Duodenal mucosa (tissue), 2 donors: ENCODE results near the gene DCX.

Source experiments
- H3K27ac ChIP-seq: one replicate; pipeline ENCODE4 v1.7.0; 2013; ENCODE audit warnings: low read depth, low read length
- H3K27me3 ChIP-seq, 2 donors: one replicate each; pipeline ENCODE4 v1.7.0; 2013; ENCODE audit warnings: low read length in 2 of 2, control low read depth in 1 of 2; ENCODE audit not compliant: insufficient read depth in 2 of 2, control insufficient read depth in 1 of 2
- H3K36me3 ChIP-seq, 2 donors: one replicate each; pipeline ENCODE4 v1.7.0; 2013; ENCODE audit warnings: low read length in 2 of 2, control low read depth in 1 of 2; ENCODE audit not compliant: insufficient read depth in 2 of 2, control insufficient read depth in 1 of 2
- H3K4me1 ChIP-seq, 2 donors: one replicate each; pipeline ENCODE4 v1.7.0; 2013; ENCODE audit warnings: low read length in 2 of 2, control low read depth in 1 of 2; ENCODE audit not compliant: insufficient read depth in 2 of 2, control insufficient read depth in 1 of 2
- H3K4me3 ChIP-seq, 2 donors: one replicate each; pipeline ENCODE4 v1.7.0; 2013; ENCODE audit warnings: low read length in 2 of 2, low read depth in 1 of 2
- H3K9ac ChIP-seq, 2 donors: one replicate each; pipeline ENCODE4 v1.7.0; 2013; ENCODE audit warnings: low read length in 2 of 2, low read depth in 1 of 2
- H3K9me3 ChIP-seq, 2 donors: one replicate each; pipeline ENCODE4 v1.7.0; 2013; ENCODE audit warnings: low read length in 2 of 2, control low read depth in 1 of 2; ENCODE audit not compliant: control insufficient read depth in 1 of 2

DCX gene

GRCh38 chrX:111282991-111283390, 129.0 kb downstream of the DCX start:
- Histone ChIP-seq H3K4me1 (no peaks in the 10 kb centered on the region), H3K36me3 (no peaks in the 10 kb centered on the region), H3K9ac (no peak overlapping the region), H3K9me3 (no peaks in the 10 kb centered on the region), H3K27ac (no peak overlapping the region), H3K4me3 (no peak overlapping the region), H3K27me3 (no peaks in the 10 kb centered on the region)

- Histone ChIP-seq H3K36me3 (no peaks in the 10 kb centered on the region), H3K27ac (no peak overlapping the region), H3K9me3 (no peaks in the 10 kb centered on the region), H3K4me3 (no peak overlapping the region), H3K27me3 (no peaks in the 10 kb centered on the region), H3K9ac (no peak overlapping the region), H3K4me1 (no peaks in the 10 kb centered on the region)
Observed at GRCh38 chrX:111282139-111282538, 129.9 kb downstream of the DCX start.

- Histone ChIP-seq H3K27ac (no peak within 1 kb of the TSS), H3K4me3 (peak within 1 kb of the TSS in 1 of 2 donors; percentile 3), H3K9me3 (no peaks in the 10 kb centered on the region), H3K27me3 (no peaks in the 10 kb centered on the region), H3K36me3 (no peaks in the 10 kb centered on the region), H3K4me1 (no peaks in the 10 kb centered on the region), H3K9ac (no peak within 1 kb of the TSS)
Observed at GRCh38 chrX:111270339-111270738, 141.7 kb downstream of the DCX start, which contains the start of gene CAPN6. CAPN6 (minus strand) TSS chrX:111270483; CDS start chrX:111263936, 6,547 bp downstream.

GRCh38 chrX:111268506-111268905, 143.5 kb downstream of the DCX start:
- no peaks in the 10 kb centered on the region for H3K9me3 ChIP-seq
- no peaks in the 10 kb centered on the region for H3K4me1 ChIP-seq
- H3K9ac ChIP-seq = no peak overlapping the region
- H3K36me3 ChIP-seq = no peaks in the 10 kb centered on the region
- no peaks in the 10 kb centered on the region for H3K27me3 ChIP-seq
- no peak overlapping the region for H3K27ac ChIP-seq
- H3K4me3 ChIP-seq = no peak overlapping the region

GRCh38 chrX:111265486-111265885, 146.5 kb downstream of the DCX start:
- Histone ChIP-seq H3K9ac (no peak overlapping the region), H3K4me1 (no peaks in the 10 kb centered on the region), H3K4me3 (no peak overlapping the region), H3K27me3 (no peaks in the 10 kb centered on the region), H3K36me3 (no peaks in the 10 kb centered on the region), H3K9me3 (no peaks in the 10 kb centered on the region), H3K27ac (no peak overlapping the region)

GRCh38 chrX:111264385-111264784, 147.6 kb downstream of the DCX start:
- Histone ChIP-seq H3K4me1 (no peaks in the 10 kb centered on the region), H3K9me3 (no peaks in the 10 kb centered on the region), H3K9ac (no peak overlapping the region), H3K36me3 (no peaks in the 10 kb centered on the region), H3K27me3 (no peaks in the 10 kb centered on the region), H3K4me3 (no peak overlapping the region), H3K27ac (no peak overlapping the region)

GRCh38 chrX:111262086-111262485, 149.9 kb downstream of the DCX start:
- Histone ChIP-seq H3K9me3 (no peaks in the 10 kb centered on the region), H3K4me3 (no peak overlapping the region), H3K27ac (no peak overlapping the region), H3K4me1 (no peaks in the 10 kb centered on the region), H3K36me3 (no peaks in the 10 kb centered on the region), H3K27me3 (no peaks in the 10 kb centered on the region), H3K9ac (no peak overlapping the region)

GRCh38 chrX:111260451-111260850, 151.5 kb downstream of the DCX start:
- H3K9ac ChIP-seq = no peak overlapping the region
- no peaks in the 10 kb centered on the region for H3K4me1 ChIP-seq
- no peaks in the 10 kb centered on the region for H3K9me3 ChIP-seq
- no peaks in the 10 kb centered on the region for H3K27me3 ChIP-seq
- no peaks in the 10 kb centered on the region for H3K36me3 ChIP-seq
- H3K4me3 ChIP-seq = no peak overlapping the region
- no peak overlapping the region for H3K27ac ChIP-seq

- Histone ChIP-seq H3K36me3 (no peaks in the 10 kb centered on the region), H3K27ac (no peak overlapping the region), H3K4me3 (no peak overlapping the region), H3K9me3 (no peaks in the 10 kb centered on the region), H3K9ac (no peak overlapping the region), H3K4me1 (no peaks in the 10 kb centered on the region), H3K27me3 (no peaks in the 10 kb centered on the region)
Observed at GRCh38 chrX:111259559-111259958, 152.4 kb downstream of the DCX start.

GRCh38 chrX:111257733-111258132, 154.3 kb downstream of the DCX start:
- H3K27me3 ChIP-seq = no peaks in the 10 kb centered on the region
- H3K9me3 ChIP-seq = no peaks in the 10 kb centered on the region
- H3K27ac ChIP-seq = no peak overlapping the region
- no peaks in the 10 kb centered on the region for H3K4me1 ChIP-seq
- H3K4me3 ChIP-seq = no peak overlapping the region
- H3K36me3 ChIP-seq = no peaks in the 10 kb centered on the region
- H3K9ac ChIP-seq = no peak overlapping the region
